Mammary microvascular endothelial cell (primary cell): ENCODE results near the gene MCF2L. TPM values are rescaled to one million over a fixed set of nuclear protein-coding genes. Genes with fewer than 3 reads are reported as not detected.

Source experiments
- total RNA-seq: library from RNA; depleted of rRNA; stranded (reverse); fragments of >200 nt; gene quantifications from 2 replicates; pipeline ENCODE4 v1.2.3, GENCODE V29; 2015

The MCF2L gene
- total RNA-seq, result 3.3 and 4.1 TPM in 2 replicates

GRCh38 chr13:112968910-112969691 lies at the start of gene MCF2L:
TSS of gene MCF2L (plus strand) at chr13:112969214. CDS start at chr13:112969380, 166 bp downstream.

GRCh38 chr13:113105032-113105920 lies 136.3 kb downstream of the MCF2L start, which contains the start of gene F7:
TSS of gene F7 (plus strand) at chr13:113105791. CDS start at chr13:113105842, 51 bp downstream.

GRCh38 chr13:113122550-113123225 lies 153.7 kb downstream of the MCF2L start, which contains the start of gene F10:
TSS of gene F10 (plus strand) at chr13:113122799. CDS start at chr13:113122856, 57 bp downstream.

Other genes starting within 250 kb of the MCF2L start
- not detected in 2 replicates for gene F7, start 136.6 kb downstream of the MCF2L start, total RNA-seq
- not detected in 2 replicates for gene F10, start 153.6 kb downstream of the MCF2L start, total RNA-seq
- gene PROZ, start 189.4 kb downstream of the MCF2L start, total RNA-seq, result not detected in 2 replicates
- gene PCID2, start 239.5 kb downstream of the MCF2L start, total RNA-seq, result 65.5 and 67.2 TPM in 2 replicates
- gene CUL4A, start 240.4 kb downstream of the MCF2L start, total RNA-seq, result 103 and 104 TPM in 2 replicates